Left ventricle myocardium inferior (tissue), 1 donor: ENCODE results near the gene GAK. TPM values are rescaled to one million over a fixed set of nuclear protein-coding genes. Genes with fewer than 3 reads are reported as not detected.
"Not testable (repeated sequence)": the region's sequence is repeated elsewhere in the genome, so short reads cannot be mapped to it uniquely, and the experiment has no call there.

Source experiments
- DNase-seq: peaks from one replicate; pipeline ENCODE4 v3.0.0-alpha.2; 2020
- H3K27ac ChIP-seq: fragments of 200-600 bp; replicated peaks from 2 replicates; pipeline ENCODE4 v1.8.0; 2021
- H3K27me3 ChIP-seq: fragments of 200-600 bp; 2 replicates; pipeline ENCODE4 v1.8.0; 2021; ENCODE audit warnings: low read depth
- H3K36me3 ChIP-seq: fragments of 200-600 bp; 2 replicates; pipeline ENCODE4 v1.8.0; 2021
- H3K4me1 ChIP-seq: fragments of 200-600 bp; 2 replicates; pipeline ENCODE4 v1.8.0; 2021
- H3K4me3 ChIP-seq: fragments of 200-600 bp; 2 replicates; pipeline ENCODE4 v1.8.0; 2021; ENCODE audit warnings: mild to moderate bottlenecking, moderate library complexity
- H3K9me3 ChIP-seq: fragments of 200-600 bp; replicated peaks from 2 replicates; pipeline ENCODE4 v1.8.0; 2021
- intact Hi-C: fragments of 100-400 bp; cut with micrococcal nuclease; formaldehyde crosslinking; loops from one replicate; pipeline ENCODE4 v1.11.0; 2022
- total RNA-seq: library from RNA; stranded (reverse); fragmentation: NEBNext Ultra II Directional; extraction: Animal tissue kit (Norgen Biotek cat#: 25700); gene quantifications from one replicate; pipeline ENCODE4 v1.2.1, GENCODE V29; 2021
- TF ChIP-seq, protein P1 (sequence below): fragments of 200-600 bp; IDR thresholded peaks from 2 replicates; pipeline ENCODE4 v1.8.0; 2021; ENCODE audit warnings: antibody characterized with exemption, mild to moderate bottlenecking, borderline replicate concordance
- donor health status: DM: no; HTN: yes; CAD: no; lungs with severe emphysema.

The GAK gene
- total RNA-seq, 1 donor from 2014 or later = 25.1 TPM

DNA sequence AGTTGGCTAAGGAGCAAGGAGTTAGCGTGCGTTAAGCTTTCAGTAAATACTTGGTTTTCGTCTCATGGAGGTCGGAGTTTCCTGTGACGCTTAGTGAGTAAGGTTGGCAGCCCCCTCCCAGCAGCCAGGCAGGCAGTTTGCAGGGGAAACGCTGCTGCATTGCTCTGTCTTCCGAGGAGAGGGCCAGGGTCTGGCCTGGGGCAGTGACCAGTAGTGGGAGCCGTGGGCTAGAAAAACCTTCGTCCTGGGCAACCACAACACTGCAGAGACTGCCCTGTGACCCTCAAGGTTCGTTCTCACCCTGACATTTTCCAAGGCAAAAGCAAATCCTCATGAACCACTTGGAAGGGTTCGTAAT lies 576 bp upstream of the GAK start:
- Histone ChIP-seq H3K4me3 (peak overlapping the region; percentile 99), H3K4me1 (peaks cover 59% of the 10 kb centered on the region), H3K27ac (peak overlapping the region; percentile 93), H3K27me3 (no peaks in the 10 kb centered on the region), H3K9me3 (no peaks in the 10 kb centered on the region), H3K36me3 (no peaks in the 10 kb centered on the region)
- intact Hi-C loops = no loop called here
- DNase-seq = no peak
- TF ChIP-seq, protein P1, sequence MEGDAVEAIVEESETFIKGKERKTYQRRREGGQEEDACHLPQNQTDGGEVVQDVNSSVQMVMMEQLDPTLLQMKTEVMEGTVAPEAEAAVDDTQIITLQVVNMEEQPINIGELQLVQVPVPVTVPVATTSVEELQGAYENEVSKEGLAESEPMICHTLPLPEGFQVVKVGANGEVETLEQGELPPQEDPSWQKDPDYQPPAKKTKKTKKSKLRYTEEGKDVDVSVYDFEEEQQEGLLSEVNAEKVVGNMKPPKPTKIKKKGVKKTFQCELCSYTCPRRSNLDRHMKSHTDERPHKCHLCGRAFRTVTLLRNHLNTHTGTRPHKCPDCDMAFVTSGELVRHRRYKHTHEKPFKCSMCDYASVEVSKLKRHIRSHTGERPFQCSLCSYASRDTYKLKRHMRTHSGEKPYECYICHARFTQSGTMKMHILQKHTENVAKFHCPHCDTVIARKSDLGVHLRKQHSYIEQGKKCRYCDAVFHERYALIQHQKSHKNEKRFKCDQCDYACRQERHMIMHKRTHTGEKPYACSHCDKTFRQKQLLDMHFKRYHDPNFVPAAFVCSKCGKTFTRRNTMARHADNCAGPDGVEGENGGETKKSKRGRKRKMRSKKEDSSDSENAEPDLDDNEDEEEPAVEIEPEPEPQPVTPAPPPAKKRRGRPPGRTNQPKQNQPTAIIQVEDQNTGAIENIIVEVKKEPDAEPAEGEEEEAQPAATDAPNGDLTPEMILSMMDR = no peak

DNA sequence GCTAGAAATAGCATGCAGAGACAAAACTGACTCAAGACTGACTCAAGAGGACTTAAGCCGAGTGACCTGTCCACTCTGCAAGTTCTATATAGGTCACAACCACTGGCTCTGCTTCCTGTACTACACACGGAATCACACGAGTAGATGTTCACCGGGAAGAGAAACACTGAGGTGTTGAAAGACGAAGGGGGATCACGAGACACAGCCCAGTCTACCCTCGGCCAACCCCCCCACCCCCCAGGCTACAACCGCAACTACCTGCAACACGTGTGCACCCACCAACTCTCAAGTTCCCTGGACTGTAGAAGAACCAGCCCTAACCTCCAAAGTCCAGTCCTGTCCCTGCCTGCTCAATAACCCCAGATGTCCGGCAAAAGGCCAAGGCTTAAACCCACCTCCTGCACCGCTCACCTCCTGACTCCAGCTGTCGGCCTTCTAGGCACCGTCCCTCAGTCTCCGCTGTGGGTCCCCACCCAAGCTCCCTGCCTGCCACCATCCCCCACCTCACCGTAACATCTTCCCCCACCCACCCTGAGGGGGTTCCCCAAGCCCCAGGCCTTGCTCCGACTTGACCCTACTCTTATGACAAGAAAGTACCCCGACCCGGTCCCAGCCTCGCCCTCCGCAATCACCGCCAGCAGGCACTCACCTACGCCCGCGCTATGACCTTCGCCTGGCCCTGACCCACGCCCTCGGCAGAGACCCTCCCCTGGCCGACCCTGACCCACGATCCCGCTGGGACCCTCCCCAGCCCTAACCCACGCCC lies 739 bp downstream of the GAK start:
- intact Hi-C loops = no loop called here

GRCh38 chr4:930827-931193 lies 1.3 kb downstream of the GAK start:
- TF ChIP-seq, protein P1 = no peak
- intact Hi-C loops = no loop called here
- no peaks in the 10 kb centered on the region for H3K36me3 ChIP-seq
- H3K27me3 ChIP-seq = no peaks in the 10 kb centered on the region
- H3K4me1 ChIP-seq = peaks cover 68% of the 10 kb centered on the region
- H3K4me3 ChIP-seq = peak overlapping the region; percentile 99
- DNase-seq = no peak
- no peak overlapping the region for H3K27ac ChIP-seq
- no peaks in the 10 kb centered on the region for H3K9me3 ChIP-seq

More for the DNA sequence above, 739 bp downstream of the GAK start:
- H3K4me3 ChIP-seq = peak overlapping the region; percentile 99
- TF ChIP-seq, protein P1 = no peak
- H3K36me3 ChIP-seq = no peaks in the 10 kb centered on the region
- peaks cover 62% of the 10 kb centered on the region for H3K4me1 ChIP-seq
- no peaks in the 10 kb centered on the region for H3K27me3 ChIP-seq
- H3K9me3 ChIP-seq = no peaks in the 10 kb centered on the region
- no peak for DNase-seq
- H3K27ac ChIP-seq = peak overlapping the region; percentile 93

GRCh38 chr4:930028-930551 lies 2.0 kb downstream of the GAK start:
- H3K27me3 ChIP-seq = no peaks in the 10 kb centered on the region
- no peaks in the 10 kb centered on the region for H3K36me3 ChIP-seq
- no peak overlapping the region for H3K4me3 ChIP-seq
- intact Hi-C loops = no loop called here
- H3K4me1 ChIP-seq = peaks cover 75% of the 10 kb centered on the region
- H3K9me3 ChIP-seq = no peaks in the 10 kb centered on the region
- TF ChIP-seq, protein P1 = no peak
- DNase-seq = no peak
- H3K27ac ChIP-seq = no peak overlapping the region

GRCh38 chr4:929096-929765 lies 2.9 kb downstream of the GAK start:
- Histone ChIP-seq H3K27ac (no peak overlapping the region), H3K27me3 (no peaks in the 10 kb centered on the region), H3K9me3 (no peaks in the 10 kb centered on the region), H3K4me1 (peaks cover 79% of the 10 kb centered on the region), H3K36me3 (no peaks in the 10 kb centered on the region), H3K4me3 (no peak overlapping the region)
- intact Hi-C loops = no loop called here
- no peak for DNase-seq
- TF ChIP-seq, protein P1 = no peak

GRCh38 chr4:927566-927965 lies 4.5 kb downstream of the GAK start:
- H3K9me3 ChIP-seq, intact Hi-C loops, H3K27ac ChIP-seq, H3K4me3 ChIP-seq, H3K36me3 ChIP-seq, DNase-seq, H3K27me3 ChIP-seq: not testable (repeated sequence)
- H3K4me1 ChIP-seq = peaks cover 67% of the 10 kb centered on the region
